RWPE2 (cell line): ENCODE results near the gene MED22.

Experiments used
- ATAC-seq: fragments of 200-7000 bp; cut with Tn5 transposase; 3 replicates; pipeline ENCODE4 v1.9.1; 2021; ENCODE audit warnings: low read depth
- DNase-seq: peaks from one replicate; pipeline ENCODE4 v3.0.0-alpha.2; 2020; ENCODE audit warnings: low spot score
- H3K27ac ChIP-seq: fragments of 450-650 bp; 2 replicates; pipeline ENCODE4 v1.5.1; 2017; ENCODE audit warnings: mild to moderate bottlenecking; ENCODE audit not compliant: poor library complexity, severe bottlenecking
- H3K27me3 ChIP-seq: fragments of 250-450 bp; sonication (Bioruptor Pico); 2 replicates; pipeline ENCODE4 v1.5.1; 2021; ENCODE audit warnings: mild to moderate bottlenecking, moderate library complexity; ENCODE audit not compliant: insufficient read depth, poor library complexity, severe bottlenecking
- H3K36me3 ChIP-seq: fragments of 250-450 bp; sonication (Bioruptor Pico); 2 replicates; pipeline ENCODE4 v1.5.1; 2020; ENCODE audit warnings: low read depth, mild to moderate bottlenecking, moderate library complexity
- H3K4me1 ChIP-seq: fragments of 250-450 bp; sonication (Bioruptor Pico); 2 replicates; pipeline ENCODE4 v1.5.1; 2021; ENCODE audit warnings: mild to moderate bottlenecking, moderate library complexity; ENCODE audit not compliant: insufficient read depth, poor library complexity, severe bottlenecking
- H3K4me3 ChIP-seq: fragments of 250-450 bp; sonication (Bioruptor Pico); 2 replicates; pipeline ENCODE4 v1.5.1; 2021; ENCODE audit warnings: mild to moderate bottlenecking, moderate library complexity; ENCODE audit not compliant: severe bottlenecking
- H3K9me3 ChIP-seq: fragments of 250-450 bp; sonication (Bioruptor Pico); 2 replicates; pipeline ENCODE4 v1.5.1; 2021; ENCODE audit warnings: mild to moderate bottlenecking, moderate library complexity; ENCODE audit not compliant: severe bottlenecking
- CTCF ChIP-seq: fragments of 450-650 bp; IDR thresholded peaks from one replicate; pipeline ENCODE4 v1.5.1; 2017; ENCODE audit warnings: mild to moderate bottlenecking, moderate library complexity; ENCODE audit not compliant: poor library complexity, severe bottlenecking

MED22 gene

DNA sequence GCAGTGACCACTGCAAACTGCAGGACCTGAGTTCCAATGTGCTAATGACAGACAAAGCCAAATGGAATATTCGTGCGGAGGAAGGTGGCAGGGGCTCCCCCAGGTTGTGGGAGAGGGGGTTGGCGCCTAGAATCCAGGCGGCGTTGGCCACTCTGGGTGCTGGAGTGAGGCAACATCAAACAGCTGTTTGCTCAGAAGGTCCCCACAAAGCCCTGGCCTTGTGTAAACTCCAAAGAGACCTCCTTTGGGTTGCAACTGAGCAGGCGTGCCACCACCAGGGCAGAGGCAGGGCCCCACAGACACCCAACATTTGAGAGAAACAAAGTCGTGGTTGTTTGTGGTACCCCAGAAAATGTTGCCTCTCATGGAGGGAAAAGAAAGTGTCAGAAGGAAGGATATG is 42.8 kb upstream of the MED22 start:
- H3K9me3 ChIP-seq, result no peaks in the 10 kb centered on the region
- no peaks in the 10 kb centered on the region for H3K27me3 ChIP-seq
- no peaks in the 10 kb centered on the region for H3K36me3 ChIP-seq
- H3K4me3 ChIP-seq, result no peak overlapping the region
- no peaks in the 10 kb centered on the region for H3K4me1 ChIP-seq
- ATAC-seq (no peak), DNase-seq (no peak)
- H3K27ac ChIP-seq, result no peak overlapping the region
- TF ChIP-seq CTCF, result no peak

- Histone ChIP-seq H3K27me3 (no peaks in the 10 kb centered on the region), H3K4me1 (no peaks in the 10 kb centered on the region), H3K4me3 (no peak overlapping the region), H3K36me3 (no peaks in the 10 kb centered on the region), H3K27ac (no peak overlapping the region), H3K9me3 (no peaks in the 10 kb centered on the region)
- DNase-seq, result no peak
- ATAC-seq, result no peak
- TF ChIP-seq CTCF, result no peak
Measured at GRCh38 chr9:133389562-133389961, 41.6 kb upstream of the MED22 start.

DNA sequence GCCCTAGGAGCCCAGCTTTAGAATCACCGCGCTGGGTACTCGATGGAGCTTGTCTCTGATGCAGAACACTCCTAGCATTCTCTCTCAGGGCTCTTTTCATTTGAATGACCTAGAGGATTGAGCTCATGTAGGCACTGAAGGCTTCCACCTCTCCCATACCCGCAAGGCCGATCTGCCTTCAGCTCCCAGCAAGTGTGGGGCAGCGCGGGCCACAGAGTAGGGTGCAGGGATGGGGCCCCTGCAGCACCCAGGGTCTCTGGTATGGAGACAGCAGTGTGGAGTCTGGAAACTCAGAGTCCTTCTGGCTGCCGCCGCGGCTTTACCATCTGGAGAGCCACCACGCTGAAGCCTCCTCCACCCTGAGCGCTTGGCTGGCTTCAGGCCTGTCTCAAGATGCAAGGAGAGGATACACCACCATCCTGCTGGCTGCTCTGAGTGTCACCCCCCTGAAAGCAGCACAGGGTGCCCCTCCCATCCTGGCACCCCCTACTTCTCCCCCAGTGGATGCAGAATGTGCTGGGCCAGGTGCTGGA is 41.2 kb upstream of the MED22 start:
- Histone ChIP-seq H3K9me3 (no peaks in the 10 kb centered on the region), H3K27me3 (no peaks in the 10 kb centered on the region), H3K4me1 (no peaks in the 10 kb centered on the region), H3K27ac (no peak overlapping the region), H3K36me3 (no peaks in the 10 kb centered on the region), H3K4me3 (no peak overlapping the region)
- DNase-seq, result no peak
- no peak for TF ChIP-seq CTCF
- no peak for ATAC-seq

DNA sequence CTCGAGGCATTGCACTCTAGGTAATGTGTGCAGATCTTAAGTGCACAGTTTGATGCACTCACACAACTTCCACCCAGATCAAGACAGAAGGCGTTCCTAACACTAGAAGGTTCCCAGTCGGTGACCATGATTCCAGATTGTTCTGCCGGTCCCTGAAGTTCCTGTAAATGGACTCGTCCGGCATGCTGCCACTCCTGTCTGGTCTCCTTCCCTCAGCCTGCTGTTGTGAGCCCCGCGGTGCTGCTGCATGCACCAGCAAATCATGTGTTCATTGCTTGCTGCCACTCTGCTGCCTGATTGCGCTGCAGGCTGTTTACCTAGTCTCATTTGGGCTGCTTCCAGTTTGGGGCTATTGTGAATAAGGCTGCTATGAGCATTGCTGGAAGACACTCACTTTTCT is 39.7 kb upstream of the MED22 start:
- no peak for TF ChIP-seq CTCF
- no peaks in the 10 kb centered on the region for H3K36me3 ChIP-seq

DNA sequence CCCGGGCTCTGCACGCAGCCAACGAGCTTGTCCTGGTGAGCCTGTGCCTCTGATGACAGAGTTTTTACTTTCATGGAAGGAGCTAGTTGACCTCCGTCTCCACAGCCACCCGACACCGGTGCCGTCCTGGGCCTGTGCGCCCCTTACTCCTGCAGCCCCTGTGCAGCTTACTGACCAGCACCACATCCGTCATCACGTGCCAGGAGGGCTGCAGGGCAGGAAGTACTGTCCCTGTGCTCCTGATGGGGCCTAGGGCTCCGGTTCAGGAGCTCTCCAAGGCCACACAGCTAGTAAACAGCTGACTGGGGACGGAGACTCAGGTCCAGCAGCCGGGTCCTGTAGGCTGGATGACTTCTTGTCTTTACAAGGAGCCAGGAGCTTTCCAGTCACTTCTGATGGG is 38.4 kb upstream of the MED22 start:
- Histone ChIP-seq H3K4me1 (no peaks in the 10 kb centered on the region), H3K9me3 (no peaks in the 10 kb centered on the region), H3K4me3 (no peak overlapping the region), H3K36me3 (no peaks in the 10 kb centered on the region), H3K27ac (no peak overlapping the region), H3K27me3 (no peaks in the 10 kb centered on the region)
- no peak for DNase-seq
- TF ChIP-seq CTCF, result no peak
- no peak for ATAC-seq

More for the DNA sequence above, 39.7 kb upstream of the MED22 start:
- ATAC-seq (peak; percentile 46), DNase-seq (no peak)
- Histone ChIP-seq H3K9me3 (no peaks in the 10 kb centered on the region), H3K4me1 (no peaks in the 10 kb centered on the region), H3K4me3 (no peak overlapping the region), H3K27me3 (no peaks in the 10 kb centered on the region), H3K27ac (no peak overlapping the region)
